Neural progenitor cell (in vitro differentiated cells): ENCODE measurements around the gene MIEF2.

Experiments used
- EZH2phosphoT487 ChIP-seq: fragments of 200-600 bp; sonication (generic); IDR thresholded peaks from 2 replicates; pipeline ENCODE4 v1.6.1; 2017; ENCODE audit warnings: antibody characterized with exemption
- TF ChIP-seq, protein P1 (sequence below): fragments of 200-600 bp; sonication (generic); IDR thresholded peaks from 2 replicates; pipeline ENCODE4 v1.5.1; 2017; ENCODE audit warnings: antibody characterized with exemption, mild to moderate bottlenecking

DNA sequence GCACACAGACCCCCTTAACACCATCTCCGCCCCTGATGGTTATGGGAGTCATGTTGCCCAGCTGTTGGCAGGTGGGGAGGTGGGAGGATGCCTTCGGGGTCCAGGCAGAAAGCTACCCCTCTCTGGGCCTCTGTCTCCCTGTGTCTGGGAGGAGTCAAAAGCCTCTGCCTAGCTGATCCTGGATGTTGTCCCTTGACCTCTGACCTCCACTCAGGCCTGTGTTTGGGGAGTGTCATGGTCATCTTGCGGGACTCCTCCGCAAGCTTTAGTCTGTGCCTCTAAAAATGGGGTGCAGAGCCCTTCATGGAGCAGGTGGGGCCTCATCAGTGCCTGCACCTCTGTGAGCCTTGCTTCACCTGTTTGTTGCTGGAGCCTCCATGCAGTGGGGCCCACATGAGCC lies 31.2 kb upstream of the MIEF2 start:
- no peak for TF ChIP-seq EZH2phosphoT487
- TF ChIP-seq, protein P1, sequence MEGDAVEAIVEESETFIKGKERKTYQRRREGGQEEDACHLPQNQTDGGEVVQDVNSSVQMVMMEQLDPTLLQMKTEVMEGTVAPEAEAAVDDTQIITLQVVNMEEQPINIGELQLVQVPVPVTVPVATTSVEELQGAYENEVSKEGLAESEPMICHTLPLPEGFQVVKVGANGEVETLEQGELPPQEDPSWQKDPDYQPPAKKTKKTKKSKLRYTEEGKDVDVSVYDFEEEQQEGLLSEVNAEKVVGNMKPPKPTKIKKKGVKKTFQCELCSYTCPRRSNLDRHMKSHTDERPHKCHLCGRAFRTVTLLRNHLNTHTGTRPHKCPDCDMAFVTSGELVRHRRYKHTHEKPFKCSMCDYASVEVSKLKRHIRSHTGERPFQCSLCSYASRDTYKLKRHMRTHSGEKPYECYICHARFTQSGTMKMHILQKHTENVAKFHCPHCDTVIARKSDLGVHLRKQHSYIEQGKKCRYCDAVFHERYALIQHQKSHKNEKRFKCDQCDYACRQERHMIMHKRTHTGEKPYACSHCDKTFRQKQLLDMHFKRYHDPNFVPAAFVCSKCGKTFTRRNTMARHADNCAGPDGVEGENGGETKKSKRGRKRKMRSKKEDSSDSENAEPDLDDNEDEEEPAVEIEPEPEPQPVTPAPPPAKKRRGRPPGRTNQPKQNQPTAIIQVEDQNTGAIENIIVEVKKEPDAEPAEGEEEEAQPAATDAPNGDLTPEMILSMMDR, result no peak
